Measurements from ENCODE around the gene IQGAP3. TPM values are rescaled to one million over a fixed set of nuclear protein-coding genes. Genes with fewer than 3 reads are reported as not detected.

Gene IQGAP3
- polyA plus RNA-seq, 1 donor: 5.5 TPM

DNA sequence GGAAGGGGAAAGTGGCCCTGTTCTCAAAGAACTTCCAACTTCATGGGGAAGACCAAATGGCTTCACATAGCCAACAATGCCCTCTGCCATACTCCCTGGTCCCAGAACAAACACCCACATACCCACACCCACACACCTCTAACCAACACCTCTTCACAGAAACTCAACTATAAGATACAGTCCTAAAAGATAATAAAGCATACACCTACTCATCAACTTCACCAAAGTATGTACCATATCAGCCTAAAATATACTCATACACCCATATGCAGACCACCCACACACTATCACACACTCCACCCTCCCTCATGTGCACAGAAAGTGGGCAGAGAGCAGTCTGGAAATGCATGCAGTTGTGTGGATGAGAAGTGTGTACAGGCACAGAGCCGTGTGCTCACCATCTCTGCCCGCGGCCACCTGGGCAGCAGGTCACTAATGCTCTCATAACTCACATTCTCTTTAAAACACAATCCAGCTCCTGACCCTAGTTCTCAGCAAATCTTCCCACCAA, 27.7 kb downstream of the IQGAP3 start:
- no peak for DNase-seq (ENCODE audit: low read depth)

DNA sequence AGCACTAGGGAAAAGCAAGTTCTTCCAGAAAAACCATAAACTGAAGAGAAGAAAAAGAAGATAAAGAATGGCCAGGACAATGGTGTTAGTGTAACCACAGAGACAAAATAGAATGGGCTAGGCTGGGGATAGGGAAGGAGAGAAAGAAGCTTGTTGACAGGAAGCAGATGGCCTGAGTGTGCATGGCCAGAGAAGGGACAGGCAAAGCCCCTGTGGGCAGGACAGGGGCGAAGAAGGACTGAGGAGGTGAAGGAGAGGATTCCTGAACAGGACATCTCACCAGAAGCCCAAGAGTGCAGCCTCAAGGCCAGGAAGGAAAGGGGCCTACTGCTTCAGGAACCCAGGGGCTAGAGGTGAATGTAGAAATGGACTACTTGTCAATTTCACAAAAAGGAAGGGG, 29.3 kb downstream of the IQGAP3 start:
- DNase-seq (ENCODE audit: low read depth): no peak

GRCh38 chr1:156540955-156541354, 31.4 kb downstream of the IQGAP3 start:
- no peak for DNase-seq (ENCODE audit: low read depth)

GRCh38 chr1:156539818-156540355, 32.5 kb downstream of the IQGAP3 start:
- no peak for DNase-seq (ENCODE audit: low read depth)

DNA sequence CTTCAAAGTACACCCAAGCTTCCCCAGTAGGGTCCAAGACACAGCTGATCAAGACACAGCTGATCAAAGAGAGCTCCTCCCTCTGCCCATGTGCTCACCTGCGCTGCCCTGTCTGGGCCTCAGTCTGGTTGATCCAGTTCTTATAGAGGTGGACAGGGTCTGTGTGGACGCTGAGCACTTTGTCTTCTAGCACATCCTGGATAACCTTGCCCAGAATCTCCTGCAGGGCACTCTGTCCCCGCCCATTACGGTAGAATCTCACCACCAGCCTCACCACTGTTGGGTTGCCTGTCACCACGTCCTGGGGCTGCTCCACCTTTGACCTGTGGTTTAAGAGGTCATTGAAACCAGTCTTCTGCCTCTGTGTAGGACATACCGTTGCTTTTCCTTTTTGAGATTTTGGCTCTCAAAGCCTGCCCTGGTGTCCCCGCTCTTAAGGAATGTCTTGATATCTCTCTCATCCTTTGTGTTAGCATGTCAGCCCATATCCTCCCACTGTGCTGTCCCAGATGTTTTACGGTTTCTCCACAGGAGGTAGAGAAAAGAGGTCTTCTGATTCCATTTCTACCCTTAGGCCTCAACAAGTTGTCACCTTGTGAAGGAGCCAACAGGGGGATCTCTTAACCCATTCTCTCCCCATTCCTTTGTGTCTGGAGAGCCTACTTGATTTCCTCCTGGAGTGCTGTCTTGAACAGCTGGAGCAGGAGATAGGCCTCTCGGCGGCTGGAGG, 33.5 kb downstream of the IQGAP3 start:
- DNase-seq (ENCODE audit: low read depth): no peak

GRCh38 chr1:156537027-156537426, 35.3 kb downstream of the IQGAP3 start:
- no peak for DNase-seq (ENCODE audit: low read depth)

DNA sequence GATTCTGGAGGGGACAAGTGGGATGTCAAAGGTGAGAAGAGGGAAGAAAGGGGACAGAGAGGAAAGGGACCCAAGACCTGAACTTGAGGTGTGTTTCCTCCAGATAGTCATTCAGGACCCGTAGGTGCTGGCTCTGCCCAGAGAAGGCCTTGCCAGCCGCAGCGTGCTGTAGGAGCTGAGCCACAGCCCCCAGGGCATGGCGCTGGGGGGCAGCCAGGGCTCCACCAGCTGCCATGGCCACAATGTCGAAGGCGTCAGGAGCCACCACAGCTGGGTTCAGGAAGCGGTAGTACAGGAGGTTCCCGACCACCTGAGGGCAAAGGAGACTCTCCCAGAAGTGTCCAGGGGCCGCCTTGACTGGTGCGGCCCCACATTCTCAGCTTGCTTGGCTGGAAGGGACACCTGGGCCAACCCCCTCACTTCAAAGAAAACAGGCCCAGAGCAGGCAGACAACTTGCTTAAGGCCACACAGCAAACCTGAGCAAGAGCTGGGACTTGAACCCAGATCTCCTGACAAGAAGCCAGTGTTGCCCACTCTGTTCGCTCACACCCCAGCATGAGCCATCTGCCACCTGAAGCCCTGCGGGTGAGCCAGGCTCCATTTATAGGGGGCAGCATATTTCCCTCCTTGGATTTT, 37.8 kb downstream of the IQGAP3 start:
- no peak for DNase-seq (ENCODE audit: low read depth)

- DNase-seq (ENCODE audit: low read depth): no peak
These were observed 38.7 kb downstream of the IQGAP3 start for GRCh38 chr1:156533568-156534220.

GRCh38 chr1:156532374-156532773, 40.0 kb downstream of the IQGAP3 start:
- DNase-seq (ENCODE audit: low read depth): no peak

DNA sequence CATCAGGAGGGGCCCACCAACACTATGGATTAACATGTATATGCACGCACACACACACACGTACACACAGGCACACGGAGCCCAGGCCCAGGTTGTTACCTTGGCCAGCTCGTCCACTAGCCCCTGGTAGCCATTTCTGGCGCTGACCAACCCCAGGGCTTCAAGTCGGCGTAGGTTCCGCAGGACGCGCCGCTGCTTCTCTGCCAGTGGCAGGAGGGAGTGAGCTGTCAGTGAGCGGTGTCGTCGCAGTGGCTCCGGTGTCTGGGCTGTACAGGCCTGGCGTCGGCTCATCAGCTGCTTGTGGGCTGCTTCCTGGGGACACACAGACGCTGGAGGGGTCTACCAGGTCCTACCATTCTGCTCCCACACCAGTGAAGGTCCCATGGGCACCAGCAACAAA, 42.4 kb downstream of the IQGAP3 start:
- DNase-seq (ENCODE audit: low read depth): no peak

- DNase-seq (ENCODE audit: low read depth): no peak
These were observed 43.4 kb downstream of the IQGAP3 start for GRCh38 chr1:156528875-156529425.

GRCh38 chr1:156528231-156528630, 44.1 kb downstream of the IQGAP3 start:
- no peak for DNase-seq (ENCODE audit: low read depth)

GRCh38 chr1:156527584-156527983, 44.8 kb downstream of the IQGAP3 start:
- DNase-seq (ENCODE audit: low read depth): no peak

DNA sequence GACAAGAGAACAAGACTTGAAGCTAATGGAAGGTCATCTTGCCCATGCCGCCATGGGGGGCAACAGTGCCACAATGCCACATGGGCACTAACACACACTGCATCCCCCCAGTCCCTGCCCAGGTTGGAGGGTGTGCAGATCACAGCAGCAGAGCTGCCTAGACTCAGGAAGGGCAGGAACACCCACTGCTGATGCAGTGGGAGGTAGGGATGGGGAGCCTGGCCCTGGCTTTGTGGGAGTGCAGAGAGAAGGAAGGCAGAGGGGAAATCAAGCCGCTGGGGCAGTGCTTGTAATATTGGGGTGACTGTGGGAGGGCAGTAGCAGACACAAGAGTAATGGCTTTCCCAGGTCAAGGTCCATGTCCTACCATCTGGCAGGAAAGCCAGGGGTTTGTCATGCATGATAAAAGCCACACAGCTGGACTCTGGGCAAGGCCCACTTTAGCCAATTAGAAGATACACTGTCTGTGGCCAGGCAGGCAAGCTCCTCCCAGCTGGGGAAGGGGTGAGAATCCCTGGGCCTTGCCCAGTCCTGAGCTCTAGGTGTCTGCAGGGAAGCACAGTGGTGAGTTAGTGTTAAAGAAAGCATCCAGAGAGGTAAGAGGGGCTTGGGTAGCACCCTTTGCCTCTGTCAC, 46.4 kb downstream of the IQGAP3 start:
- no peak for DNase-seq (ENCODE audit: low read depth)

DNA sequence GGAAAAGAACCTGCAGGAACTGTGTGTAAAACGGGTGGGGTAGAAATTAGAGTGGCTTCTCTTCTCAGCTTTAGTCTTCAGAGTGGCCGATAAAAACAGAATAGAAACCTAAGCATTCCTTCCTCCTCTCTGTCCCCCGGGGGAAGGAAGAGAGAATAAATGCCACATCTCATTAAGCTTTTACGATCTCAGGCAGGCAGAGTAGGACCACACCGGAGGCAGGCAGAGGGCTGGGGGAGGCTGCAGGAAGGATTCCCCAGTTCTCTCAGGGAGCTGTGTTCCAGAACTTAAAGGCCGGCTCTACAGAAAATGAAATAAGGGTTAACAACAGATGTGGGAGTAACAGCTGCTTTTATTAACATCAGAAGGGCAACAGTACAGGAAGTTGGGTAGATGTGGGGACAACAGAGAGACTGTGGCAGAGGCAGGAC, 47.3 kb downstream of the IQGAP3 start:
- no peak for DNase-seq (ENCODE audit: low read depth)

- no peak for DNase-seq (ENCODE audit: low read depth)
These were observed 47.9 kb downstream of the IQGAP3 start for GRCh38 chr1:156524481-156524869.

DNA sequence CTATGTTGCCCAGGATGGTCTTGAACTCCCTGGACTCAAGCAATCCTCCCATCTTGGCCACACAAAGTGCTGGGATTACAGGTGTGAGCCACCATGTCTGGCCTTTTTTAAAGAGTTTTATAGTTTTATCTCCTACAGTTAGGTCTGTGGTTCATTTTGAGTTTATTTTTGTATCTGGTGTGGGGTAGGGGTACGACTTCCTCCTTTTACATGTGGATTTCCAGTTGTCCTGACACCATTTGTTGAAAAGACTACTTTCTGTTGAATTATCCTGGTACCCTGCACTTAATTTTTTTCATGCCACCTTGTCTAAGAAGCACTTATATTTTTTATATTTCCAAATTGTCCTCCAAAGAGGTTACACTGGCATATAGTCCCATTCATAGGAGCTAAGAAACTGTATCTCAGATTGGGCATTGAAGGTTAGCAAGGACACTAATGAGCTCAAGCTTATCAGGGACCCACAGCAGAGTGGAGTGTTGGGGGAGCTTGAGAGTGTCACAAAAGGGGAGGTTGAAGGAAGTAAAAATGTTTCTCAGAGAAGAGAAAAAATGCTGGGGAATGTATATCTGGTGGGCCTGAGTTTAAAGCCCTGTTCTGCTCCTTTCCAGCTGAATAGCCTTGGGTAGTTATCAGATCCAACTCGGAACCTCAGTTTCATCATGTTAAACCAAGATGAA, 48.4 kb downstream of the IQGAP3 start:
- no peak for DNase-seq (ENCODE audit: low read depth)

DNA sequence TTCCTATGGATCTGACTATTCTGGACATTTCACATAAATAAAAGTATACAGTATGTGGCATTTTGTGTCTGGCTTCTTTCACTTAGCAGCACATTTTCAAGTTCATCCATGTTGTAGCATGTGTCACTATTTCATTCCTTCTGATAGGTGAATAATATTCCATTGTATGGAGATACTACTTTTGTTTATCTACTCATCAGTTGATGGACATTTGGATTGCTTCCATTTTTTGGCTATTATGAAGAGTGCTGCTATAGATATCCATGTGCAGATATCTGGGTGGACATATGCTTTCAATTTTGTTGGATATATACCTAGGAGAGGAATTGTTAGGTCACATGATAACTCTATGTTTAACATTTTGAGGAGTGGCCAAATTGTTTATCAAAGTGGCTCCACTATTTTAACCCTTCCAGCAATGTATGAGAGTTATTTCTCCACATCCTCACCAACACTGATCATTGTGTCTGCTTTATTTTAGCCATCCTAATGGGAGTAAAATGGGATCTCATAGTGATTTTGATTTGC, 49.9 kb downstream of the IQGAP3 start:
- DNase-seq (ENCODE audit: low read depth): no peak

DNA sequence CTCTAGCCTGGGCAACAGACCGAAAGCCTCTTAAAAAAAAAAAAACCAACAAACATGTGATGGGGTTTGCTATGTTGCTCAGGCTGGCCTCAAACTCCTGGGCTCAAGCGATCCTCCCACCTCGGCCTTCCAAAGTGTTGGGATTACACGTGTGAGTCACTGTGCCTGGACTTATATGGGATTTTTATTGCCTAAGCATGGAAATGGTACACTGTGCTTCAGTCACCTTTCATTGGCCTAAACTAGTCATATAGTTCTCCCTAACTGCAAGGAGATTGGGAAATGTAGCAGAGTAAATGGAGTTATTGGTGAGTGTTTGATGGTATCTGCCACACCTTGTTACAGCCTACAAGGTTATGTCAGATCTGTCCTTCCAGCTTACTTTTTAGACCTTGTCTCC, 54.6 kb downstream of the IQGAP3 start:
- no peak for DNase-seq (ENCODE audit: low read depth)

DNA sequence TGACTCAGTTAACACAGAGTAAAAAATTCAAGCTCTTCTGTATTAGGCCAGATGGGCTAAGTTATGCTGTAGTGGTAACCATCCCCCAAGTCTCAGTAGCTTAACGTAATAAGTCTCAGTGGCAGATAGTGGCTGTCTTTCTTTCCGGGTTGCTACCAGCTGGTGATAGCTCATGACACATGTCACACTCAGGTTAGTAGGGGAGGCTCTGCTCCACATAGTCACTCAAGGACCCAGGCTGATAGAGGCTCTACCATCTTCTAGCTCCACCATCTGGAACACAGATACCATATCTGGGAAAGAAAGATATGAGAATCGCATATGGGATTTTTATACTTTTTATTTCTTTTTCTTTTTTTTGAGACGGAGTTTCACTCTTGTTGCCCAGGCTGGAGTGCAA, 55.5 kb downstream of the IQGAP3 start:
- DNase-seq (ENCODE audit: low read depth): no peak

DNA sequence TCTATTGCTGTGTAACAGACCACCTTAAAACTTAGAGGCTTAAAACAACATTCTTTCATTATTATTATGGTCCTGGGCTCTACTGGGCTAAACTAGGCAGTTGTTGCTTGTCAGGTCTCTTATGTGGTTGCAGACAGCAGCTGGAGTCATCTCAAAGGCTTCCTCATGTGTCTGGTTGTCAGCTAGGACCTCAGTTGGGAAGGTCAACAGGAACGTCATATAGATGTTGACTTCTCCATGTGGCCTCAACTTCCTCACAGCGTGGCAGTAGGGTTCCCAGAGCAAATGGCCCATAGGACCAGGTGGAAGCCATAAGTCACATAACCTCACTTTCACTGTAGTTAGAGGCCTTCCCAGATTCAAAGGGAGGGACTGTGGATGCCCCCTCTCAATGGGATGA, 56.4 kb downstream of the IQGAP3 start:
- DNase-seq (ENCODE audit: low read depth): no peak
